Subcutaneous adipose tissue (tissue), 4 donors: Measurements from ENCODE around the gene XYLB. TPM values are rescaled to one million over a fixed set of nuclear protein-coding genes. Genes with fewer than 3 reads are reported as not detected.

ENCODE experiments used
- total RNA-seq, 4 donors: library from RNA; depleted of rRNA; stranded (reverse); fragments of >200 nt; gene quantifications; one replicate each; pipeline ENCODE4 v1.1.0, GENCODE V29; 2016
- TF ChIP-seq, protein P1 (sequence below): fragments of 450-650 bp; IDR thresholded peaks from one replicate; pipeline ENCODE4 v1.5.1; 2016; ENCODE audit warnings: low read depth, mild to moderate bottlenecking, control low read depth, antibody characterized with exemption, moderate library complexity

Gene XYLB
- total RNA-seq, 4 donors from 2014 or later = 3.0 to 3.7 (median 3.3) TPM

DNA sequence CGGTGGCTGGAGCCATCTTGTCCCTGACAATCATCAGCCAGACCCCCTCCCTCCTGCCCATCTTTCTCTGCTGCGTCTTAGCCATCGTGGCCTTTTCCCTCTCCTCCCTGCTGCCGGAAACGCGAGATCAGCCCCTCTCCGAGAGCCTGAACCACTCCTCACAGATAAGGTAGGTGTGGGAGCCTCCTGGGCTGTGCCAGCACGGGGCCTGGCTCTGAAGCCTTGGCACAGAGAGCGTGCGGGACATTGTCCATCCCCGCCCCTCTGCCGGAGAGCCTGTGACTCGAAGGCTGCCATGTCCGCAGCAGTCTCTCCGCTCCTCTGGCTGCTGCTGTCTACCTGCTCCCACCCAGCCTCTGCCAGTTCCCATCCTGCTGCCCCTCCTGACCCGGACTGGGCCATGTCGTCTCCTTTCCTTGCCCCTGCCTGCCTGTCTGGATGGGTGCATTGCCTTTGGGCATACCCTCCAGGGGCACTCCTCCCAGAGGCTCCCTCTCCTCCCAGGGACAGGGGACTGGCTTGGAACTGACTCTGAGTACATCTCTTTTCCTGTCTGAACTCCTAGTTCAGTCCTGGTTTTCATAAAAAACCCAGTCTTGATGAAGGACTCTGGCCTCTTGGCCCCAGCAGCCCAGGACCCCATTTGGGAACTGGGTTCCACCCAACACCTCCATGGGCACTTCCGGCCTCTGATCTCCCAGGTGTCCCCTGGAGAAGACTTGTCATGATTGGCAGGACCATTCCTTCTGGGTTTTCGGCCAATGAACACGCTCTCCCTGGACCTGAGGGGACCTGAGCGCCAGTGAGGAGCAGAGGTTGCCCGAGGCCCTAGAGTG is 30.0 kb upstream of the XYLB start:
- TF ChIP-seq, protein P1, sequence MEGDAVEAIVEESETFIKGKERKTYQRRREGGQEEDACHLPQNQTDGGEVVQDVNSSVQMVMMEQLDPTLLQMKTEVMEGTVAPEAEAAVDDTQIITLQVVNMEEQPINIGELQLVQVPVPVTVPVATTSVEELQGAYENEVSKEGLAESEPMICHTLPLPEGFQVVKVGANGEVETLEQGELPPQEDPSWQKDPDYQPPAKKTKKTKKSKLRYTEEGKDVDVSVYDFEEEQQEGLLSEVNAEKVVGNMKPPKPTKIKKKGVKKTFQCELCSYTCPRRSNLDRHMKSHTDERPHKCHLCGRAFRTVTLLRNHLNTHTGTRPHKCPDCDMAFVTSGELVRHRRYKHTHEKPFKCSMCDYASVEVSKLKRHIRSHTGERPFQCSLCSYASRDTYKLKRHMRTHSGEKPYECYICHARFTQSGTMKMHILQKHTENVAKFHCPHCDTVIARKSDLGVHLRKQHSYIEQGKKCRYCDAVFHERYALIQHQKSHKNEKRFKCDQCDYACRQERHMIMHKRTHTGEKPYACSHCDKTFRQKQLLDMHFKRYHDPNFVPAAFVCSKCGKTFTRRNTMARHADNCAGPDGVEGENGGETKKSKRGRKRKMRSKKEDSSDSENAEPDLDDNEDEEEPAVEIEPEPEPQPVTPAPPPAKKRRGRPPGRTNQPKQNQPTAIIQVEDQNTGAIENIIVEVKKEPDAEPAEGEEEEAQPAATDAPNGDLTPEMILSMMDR = no peak

DNA sequence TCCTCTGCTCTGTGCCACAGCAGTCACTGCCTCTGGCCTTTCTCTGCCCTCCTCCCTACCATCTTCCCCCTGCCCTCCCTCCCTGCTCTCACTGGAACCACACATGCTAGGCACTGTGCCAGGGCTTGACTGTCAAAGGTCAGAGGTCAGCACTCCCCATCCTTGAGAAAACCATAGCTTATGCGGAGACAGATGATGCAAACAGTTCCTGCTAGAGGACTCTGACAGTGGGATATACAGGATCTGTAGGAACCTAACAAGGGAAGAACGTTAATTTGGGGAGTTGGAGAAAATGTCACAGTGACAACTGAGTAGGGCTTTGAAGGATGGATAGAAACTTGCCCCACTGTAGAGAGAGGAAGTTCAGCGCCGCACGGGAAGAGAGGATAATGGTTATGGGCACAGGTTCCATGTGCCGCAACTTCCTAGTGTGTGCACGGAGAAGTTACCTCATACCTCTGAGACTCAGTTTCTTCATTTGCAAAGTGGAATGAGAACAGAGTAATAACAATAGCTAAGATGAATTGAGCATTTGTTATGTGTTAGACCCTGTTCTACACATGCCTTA is 29.3 kb upstream of the XYLB start:
- TF ChIP-seq, protein P1 = no peak

DNA sequence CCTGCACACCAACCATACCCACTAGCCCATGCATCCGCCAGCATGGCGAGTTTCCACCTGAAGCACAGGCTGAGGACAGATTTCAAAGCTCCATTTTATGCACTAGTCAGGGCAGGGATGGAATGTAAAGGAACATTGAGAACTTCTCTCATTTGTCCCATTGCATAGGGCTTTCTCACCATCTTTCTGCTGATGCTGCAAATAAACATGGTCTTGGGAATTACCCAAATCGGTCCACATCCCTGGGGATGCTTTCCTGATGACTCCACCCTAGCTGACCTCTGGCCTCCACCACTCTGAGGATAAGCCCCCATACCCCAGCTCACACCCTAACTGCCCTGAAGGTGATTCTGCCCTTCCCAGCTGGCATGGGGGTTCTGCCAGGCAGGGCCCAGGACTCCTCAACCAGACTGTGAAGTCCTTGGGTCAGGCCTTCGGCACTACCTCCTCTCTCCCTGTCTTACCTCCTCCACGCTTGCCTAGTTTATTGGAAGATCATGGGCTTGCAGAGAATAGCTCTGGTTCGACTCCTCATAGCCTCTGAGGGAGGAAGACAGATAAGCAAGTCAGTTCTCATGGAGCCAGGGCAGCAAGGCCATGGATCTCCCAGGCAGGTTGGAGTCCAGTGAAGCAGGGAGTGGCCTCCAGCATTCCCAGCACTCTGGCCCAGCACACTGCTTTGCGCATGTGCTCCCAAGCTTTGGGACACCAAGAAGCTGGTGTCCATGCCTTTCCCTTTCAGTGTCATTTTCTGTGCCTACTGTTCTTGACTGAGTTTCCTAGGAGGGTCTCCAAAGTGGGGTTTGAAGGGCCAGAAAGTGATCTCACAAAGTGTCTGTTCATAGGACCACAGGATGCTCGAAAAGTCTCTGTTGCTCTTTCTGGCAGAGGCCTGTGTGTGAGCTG is 27.6 kb upstream of the XYLB start:
- TF ChIP-seq, protein P1 = no peak

DNA sequence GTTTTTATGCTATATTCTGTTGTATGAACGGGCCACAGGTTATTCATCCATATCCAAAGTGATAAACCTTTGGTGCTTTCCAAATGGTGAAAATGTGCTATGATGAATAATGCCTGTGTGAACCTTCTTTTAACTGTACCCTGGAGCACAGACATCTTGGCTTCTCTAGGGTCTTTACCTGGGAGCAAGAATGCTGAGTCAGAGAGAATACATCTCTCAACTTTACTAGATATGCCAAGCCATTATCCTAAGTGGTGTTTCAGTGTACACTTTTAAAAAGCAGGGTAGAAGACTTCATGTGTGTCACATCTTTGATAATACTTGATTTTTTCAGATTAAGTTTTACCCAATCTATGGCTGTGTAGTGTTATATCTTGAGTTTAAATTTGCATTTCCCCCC is 23.5 kb upstream of the XYLB start:
- TF ChIP-seq, protein P1 = no peak

DNA sequence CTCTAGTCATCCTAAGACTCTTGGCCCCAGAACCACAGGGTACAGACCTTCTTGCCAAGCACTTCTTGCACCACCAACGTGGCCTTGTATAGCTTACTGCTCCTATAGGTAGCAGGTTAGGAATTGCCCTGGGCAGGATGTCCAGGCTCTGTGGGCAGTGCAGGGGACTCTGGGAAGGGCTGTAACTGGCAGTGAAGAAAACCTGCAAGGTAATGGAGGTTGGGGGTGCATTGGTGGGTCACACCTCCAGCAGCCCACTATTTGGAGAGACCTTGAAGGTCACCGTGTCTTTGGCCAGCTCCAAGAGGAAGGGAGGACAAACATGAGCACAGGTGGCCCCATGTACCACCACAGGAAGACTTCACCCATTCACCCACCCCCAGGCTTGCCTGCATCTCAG is 21.3 kb upstream of the XYLB start:
- TF ChIP-seq, protein P1 = no peak

DNA sequence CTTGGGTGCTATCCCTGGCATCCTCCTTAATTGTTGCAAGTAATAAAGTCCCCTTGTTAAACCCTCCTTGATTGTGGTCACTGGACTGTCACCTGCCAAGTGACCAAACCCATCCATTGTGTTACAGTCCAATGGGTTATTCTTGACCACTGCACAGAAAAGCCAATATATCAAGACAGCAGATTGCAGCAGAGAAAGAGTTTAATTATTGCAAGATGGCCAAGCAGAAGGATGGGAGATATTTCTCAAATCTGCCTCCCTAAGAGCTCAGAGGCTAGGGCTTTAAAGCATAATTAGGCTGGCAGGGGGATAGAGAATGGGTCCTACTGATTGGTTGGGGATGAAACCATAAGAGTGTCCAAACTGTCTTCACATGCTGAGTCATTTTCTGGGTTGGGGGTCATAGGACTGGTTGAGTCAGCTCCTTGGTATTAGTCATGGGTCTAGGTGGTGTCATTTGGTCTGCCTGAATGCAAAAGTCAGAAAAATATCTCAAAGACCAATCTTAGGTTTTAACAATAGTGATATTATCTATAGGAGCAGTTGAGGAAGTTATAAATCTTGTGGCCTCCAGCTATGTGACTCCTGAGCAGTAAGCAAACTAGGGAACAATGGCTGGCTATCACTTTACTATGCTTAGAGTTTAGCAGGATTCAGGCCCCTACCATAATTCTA is 19.1 kb upstream of the XYLB start:
- TF ChIP-seq, protein P1 = no peak
